HG03066 (cell line): ENCODE measurements around the gene KDM3B.

ENCODE experiments used
- ATAC-seq: cut with Tn5 transposase; IDR thresholded peaks from one replicate; pipeline ENCODE4 v1.9.1; 2021; ENCODE audit warnings: low read depth; ENCODE audit not compliant: unreplicated experiment

The KDM3B gene

GRCh38 chr5:138344887-138345622 is 7.4 kb upstream of the KDM3B start:
- ATAC-seq, result no peak

- no peak for ATAC-seq
Observed at GRCh38 chr5:138346889-138347288, 5.6 kb upstream of the KDM3B start.

DNA sequence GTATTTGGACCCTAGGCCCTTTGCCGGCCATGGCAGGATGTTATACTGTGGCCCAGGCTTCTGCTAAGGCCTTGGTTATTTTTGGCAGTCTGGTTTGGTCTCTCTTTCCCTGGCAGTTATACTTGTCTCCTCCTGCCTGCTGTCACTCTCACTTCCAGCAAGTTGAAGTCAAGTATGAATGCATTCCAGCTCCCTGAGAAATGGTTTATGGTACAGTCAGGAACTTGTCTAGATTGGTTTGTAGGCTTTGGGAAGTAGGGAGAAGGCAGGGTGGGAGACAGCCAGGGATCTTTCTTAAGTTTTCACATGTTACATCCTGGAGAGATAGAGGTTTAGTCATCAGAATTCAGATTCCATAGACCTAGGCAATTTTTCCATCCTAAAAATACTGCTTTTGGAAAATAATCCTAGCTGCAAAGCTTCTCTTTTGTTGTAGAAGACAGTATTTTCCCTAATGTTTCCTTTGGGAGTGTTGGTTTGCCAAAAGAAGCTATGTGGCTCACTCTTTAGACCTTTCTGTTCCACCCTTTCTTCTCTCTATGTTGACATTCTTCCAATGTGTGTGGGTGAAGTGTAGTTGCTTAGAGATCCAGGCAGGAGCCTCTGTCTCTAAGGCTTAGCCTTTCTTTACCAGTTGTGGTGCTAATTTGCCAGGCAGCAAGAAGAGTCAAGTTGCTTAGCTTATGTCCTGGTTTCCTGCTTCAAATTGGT is 2.5 kb upstream of the KDM3B start:
- no peak for ATAC-seq

- ATAC-seq, result no peak
Observed at GRCh38 chr5:138350563-138350890, 2.0 kb upstream of the KDM3B start.

DNA sequence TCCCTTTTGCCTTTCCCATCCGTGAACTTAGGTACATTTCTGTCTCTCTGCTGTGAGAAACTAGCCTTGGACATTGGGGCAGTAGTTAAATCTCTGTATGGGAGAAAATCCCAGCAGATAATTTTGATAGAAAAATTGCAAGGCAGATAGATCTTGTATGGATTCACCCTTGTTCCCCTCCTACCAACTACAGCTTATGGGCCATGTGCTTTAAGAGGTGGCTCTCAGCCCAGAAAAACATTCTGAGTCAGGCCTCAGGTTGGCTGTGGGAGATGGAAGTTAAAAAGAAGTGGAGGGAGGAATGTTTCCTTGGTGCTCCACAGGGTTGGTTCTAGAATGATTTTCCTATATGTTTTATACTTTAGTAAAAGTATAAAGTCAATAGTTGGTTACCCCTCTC is 1.4 kb upstream of the KDM3B start:
- ATAC-seq, result no peak

GRCh38 chr5:138351517-138351916 is 968 bp upstream of the KDM3B start:
- no peak for ATAC-seq

DNA sequence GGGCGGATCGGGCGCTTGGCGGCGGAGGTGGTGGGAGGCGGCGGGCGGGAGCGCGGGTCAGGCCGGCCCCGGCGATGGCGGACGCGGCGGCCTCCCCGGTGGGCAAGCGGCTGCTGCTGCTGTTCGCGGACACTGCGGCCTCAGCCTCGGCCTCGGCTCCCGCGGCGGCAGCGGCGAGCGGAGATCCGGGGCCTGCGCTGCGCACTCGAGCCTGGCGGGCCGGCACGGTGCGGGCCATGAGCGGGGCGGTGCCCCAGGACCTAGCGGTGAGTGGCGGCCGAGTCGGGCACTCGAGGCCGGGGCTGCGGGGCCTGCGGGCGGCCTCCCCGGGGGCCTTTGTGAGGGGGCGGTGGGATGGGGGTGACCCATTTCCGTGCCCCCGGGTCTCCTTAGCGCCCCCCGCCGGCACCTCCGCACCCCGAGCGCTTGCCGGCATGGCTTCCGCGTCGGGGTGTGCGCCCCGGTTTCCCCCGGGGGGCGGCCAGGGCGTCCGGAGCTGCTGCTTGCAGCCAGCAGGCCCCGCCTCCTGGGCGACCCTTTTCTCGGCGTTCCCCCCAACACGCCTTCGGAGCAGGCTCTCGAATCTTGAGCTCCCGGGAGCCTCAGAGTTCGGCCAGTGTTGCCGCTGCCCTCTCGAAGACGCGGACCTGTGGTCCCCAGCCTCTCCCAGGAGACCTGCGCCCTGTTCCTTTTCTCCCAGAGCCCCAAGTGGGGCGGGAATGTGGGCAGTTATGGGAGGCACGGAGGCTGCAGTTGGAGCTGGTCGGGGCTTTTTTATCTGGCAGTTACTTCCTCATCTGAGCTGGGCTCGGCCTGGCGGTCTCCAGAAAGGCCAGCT is 456 bp downstream of the KDM3B start:
- ATAC-seq, result peak; percentile 41

DNA sequence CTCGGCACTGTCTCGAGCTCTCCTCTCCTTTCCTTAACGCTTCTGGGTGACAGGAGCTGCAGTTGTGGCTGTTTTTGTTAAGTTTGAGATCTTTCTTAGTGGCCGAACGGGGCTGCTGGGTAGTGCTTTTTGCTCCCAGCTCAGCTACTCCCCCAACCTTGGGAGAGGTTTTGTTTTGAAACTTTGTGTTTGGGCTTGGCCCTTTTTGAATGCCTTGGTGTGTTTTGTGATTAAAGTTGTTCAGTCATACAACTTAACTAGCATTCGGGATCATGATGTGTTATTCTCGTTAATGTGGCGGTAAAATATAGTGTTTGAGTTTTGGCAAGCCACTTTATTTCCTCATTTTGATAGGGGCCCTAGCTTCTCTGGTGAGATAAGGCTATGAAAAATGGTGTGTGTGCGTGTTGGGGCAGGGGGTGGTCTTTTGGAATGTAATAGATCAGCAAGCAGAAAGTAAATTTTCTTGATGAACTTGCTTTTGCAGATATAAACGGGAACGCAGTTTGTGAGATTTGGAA is 1.1 kb downstream of the KDM3B start:
- no peak for ATAC-seq

GRCh38 chr5:138354387-138354786 is 1.9 kb downstream of the KDM3B start:
- no peak for ATAC-seq

- ATAC-seq, result peak; percentile 45
Observed at GRCh38 chr5:138354926-138355378, 2.5 kb downstream of the KDM3B start.

- ATAC-seq, result no peak
Observed at GRCh38 chr5:138359621-138360020, 7.1 kb downstream of the KDM3B start.

DNA sequence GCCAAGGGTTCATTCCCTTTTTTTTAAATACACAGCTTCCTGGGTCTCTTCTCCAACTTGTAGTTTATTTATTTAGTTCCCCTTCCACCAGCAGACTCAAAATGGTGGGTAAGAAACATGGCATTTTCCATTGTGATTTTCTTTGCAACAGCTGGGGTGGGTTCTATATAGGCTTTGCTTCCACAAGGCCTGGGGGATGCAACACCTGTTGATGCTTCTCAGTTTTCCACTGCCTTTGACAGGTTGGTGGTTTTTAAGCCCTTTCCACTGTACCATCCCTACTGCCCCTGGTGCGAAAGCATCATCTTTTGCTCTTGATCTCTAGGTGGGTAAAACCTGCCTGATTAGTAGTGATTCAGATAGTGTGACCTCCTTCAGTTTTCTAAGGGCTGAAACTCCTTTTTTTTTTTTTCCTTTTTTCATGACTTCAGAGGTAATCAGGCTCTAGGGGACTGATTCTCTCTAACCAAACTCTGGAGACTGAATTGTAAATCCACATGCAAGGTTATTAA is 8.5 kb downstream of the KDM3B start:
- ATAC-seq, result no peak

DNA sequence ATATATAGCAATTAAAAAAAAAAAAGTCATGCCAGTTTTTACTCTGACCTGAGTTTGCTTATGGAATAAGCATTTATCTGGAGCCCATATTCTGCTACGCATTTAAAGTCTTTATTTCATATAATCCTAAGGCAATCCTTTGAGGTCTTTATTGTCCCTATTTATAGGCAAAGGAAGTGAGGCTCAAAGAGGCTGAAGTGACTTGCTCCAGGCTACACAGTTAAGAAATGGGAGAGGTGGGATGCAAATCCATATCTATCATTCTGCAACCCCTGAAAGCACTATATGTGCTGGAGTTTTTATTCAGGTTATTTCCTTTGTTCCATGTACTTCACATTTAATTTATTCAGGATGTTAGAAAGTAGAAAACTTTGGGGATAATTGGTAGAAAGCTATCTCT is 12.1 kb downstream of the KDM3B start:
- no peak for ATAC-seq

DNA sequence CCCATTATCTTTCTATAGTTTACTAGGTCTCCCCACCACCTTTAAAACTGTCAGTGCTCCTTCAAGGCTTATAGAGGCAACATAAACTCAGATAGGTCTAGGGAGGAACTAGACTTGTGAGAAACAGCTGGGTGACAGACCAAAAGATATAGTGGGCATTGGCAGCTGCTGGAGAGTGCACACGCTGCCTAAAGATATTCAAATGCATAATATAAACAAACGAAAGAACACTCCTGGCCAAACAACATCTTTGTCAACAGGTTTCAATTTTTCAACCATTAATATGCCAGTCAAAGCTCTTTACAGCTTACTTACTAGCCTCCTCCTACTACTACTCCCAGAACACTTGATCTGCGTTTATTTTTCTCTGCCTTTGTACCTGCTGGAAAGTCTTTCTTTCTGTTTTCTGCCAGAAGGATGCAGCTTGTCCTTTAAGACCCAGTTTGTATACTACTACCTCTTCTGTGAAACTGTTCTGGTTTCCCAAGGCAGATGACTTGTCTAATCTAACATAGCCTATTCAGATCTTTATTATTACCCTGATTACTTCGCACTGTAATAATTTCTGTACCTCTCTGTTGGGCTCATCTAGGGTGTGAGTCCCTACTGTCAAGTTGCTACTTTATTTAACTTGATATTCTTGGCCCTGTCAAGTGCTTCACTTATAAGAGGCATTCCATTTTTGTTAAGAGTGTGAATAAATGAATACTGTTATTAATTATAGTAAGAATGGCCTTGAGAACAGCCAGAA is 14.3 kb downstream of the KDM3B start:
- no peak for ATAC-seq

DNA sequence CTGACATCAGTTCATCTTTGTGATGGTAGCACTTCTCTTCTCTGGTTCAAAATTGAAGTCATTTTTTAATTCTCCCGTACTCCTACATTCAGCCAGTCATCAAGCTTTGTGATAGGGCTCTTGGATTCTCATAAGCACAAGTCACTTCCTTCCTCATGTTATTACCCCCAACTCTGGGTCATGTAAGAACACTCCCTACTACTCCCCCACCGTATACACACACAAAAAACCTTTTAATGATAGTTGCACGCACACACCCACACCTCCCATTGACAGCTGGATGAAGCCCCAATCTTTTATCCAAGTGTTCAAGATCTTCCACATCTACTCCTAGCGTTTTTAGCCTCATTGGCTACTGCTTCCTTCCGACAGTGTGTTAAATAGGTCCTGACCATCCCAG is 16.8 kb downstream of the KDM3B start:
- no peak for ATAC-seq

DNA sequence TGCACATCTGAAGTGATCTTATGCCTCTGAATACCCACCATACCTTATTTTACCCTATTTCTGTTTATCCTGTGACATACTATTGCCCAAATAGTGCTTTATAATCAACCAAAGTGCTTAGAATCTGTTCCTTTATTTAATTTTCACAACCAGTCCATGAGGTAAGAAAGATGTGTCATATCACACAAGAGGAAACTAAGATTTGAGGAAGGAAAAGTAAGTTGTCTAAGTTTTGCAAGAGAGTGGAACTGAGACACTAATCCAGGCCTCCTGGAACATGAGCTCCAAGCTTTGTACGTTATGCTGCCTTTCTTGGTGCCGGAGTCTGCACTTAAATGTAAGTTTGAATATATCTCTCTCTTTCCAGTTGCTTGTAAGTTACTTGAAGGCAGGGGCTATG is 17.2 kb downstream of the KDM3B start:
- ATAC-seq, result no peak

DNA sequence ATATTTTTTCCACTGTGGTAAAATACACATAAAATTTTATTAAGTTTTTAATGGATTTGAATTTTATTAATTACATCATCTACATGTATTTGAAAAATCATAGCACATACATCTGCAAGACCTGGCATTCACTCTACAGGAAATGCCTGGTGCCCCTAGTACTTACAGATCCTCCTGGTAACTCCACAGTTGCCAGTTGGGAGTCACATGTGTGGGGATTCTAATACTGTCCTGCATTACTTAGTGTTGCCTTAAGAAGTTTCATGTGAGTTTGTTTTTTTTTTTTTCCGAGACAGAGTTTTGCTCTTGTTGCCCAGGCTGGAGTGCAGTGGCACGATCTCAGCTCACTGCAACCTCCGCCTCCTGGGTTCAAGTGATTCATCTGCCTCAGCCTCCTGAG is 18.1 kb downstream of the KDM3B start:
- no peak for ATAC-seq

GRCh38 chr5:138371454-138371853 is 19.0 kb downstream of the KDM3B start:
- no peak for ATAC-seq

DNA sequence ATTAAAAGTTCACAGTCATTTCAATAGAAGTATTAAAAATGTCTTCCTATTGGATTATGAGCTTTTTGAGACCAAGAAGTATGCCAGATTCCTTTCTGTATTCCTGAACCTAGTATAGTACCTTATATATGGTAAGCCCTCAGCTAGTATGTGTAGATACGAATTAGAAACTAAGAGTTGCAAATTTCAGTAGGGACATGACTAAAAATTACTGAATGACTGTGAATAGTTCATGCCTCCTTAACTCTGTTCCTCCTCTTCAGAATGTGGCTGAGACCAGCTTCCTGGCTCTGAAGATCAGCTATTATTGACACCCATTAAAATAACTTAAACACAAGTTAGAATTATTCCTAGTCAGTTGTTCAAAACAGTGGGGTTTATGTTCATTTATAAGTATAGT is 19.7 kb downstream of the KDM3B start:
- ATAC-seq, result no peak

DNA sequence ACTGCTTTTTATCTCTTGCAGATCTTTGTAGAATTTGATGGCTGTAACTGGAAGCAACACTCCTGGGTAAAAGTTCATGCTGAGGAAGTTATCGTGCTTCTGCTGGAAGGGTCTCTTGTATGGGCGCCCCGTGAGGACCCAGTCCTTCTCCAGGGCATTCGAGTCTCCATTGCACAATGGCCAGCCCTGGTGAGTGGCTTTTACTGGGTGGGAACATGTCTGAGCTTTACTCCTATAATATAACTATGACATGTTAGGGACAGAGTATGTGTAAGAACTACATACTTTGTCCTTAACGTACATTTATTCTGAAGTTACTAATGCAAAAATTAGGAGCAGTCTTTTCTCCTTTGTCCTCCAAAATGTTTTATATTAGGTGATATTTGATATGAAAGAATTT is 20.2 kb downstream of the KDM3B start:
- ATAC-seq, result no peak
